GM19328 (cell line): Measurements from ENCODE around the gene ALPP.
"Not testable (repeated sequence)": the region's sequence is repeated elsewhere in the genome, so short reads cannot be mapped to it uniquely, and the experiment has no call there.

ENCODE experiments used
- ATAC-seq: cut with Tn5 transposase; IDR thresholded peaks from one replicate; pipeline ENCODE4 v1.9.1; 2021; ENCODE audit warnings: mild to moderate bottlenecking, moderate library complexity; ENCODE audit not compliant: unreplicated experiment

The ALPP gene

DNA sequence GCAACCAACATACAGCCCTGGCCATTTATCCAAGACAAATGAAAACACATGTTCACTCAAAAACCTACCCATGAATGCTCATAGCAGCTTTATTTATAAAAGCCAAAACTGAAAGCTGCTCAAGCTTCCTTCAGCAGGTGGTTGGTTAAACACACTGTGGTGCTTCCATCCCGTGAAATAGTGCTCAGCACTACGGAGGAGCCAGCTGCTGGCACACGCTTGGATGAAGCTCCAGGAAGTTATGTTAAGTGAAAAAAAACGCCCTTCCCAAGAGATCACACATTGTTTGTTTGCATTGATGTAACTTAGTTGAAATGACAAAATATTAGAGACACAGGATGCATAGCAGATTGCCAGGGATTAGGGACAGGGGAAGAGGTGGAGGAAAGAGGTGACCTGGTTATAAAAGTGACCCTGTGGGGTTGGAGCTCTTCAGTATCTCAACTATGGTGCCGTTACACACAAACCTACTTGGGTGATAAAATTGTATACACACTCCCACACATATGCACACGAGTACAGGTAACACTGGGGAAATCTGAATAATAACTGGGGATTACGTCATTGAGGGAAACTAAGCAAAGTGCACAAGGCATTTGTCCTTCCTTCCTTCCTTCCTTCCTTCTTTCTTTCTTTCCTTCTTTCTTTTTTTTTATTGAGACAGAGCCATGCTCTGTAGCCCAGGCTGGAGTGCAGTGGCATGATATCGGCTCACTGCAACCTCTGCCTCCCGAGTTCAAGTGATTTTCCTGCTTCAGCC, 21.9 kb downstream of the ALPP start:
- no peak for ATAC-seq

DNA sequence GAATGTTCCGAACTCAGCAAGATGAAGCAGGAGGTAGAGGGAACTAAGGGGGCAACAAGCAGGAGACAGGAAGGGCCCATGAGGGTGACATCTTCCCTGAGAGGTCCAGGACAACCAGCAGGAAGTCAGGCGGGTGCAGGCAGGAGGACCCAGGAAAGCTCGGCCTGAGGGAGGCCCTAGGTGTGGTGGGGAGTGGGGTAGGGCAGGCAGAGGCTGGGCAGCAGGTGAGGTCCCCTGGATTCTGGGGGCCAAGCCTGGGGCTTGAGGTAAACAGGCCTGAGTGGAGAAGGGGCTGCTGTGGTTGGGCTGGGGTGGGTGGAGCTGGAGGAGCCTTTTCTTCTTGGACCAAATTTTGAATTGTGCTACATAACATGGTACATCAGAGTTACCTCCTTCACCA, 24.0 kb downstream of the ALPP start:
- ATAC-seq, result no peak

GRCh38 chr2:232405943-232406510, 27.5 kb downstream of the ALPP start:
- no peak for ATAC-seq

- no peak for ATAC-seq
These were observed 28.2 kb downstream of the ALPP start, which contains the start of gene ALPG for GRCh38 chr2:232406556-232407310. TSS of gene ALPG (plus strand) at chr2:232406844. CDS start at chr2:232406895, 51 bp downstream.

- not testable (repeated sequence) for ATAC-seq
These were observed 29.0 kb downstream of the ALPP start for GRCh38 chr2:232407428-232408150.

GRCh38 chr2:232408269-232408668, 29.7 kb downstream of the ALPP start:
- ATAC-seq, result not testable (repeated sequence)

GRCh38 chr2:232409617-232410016, 31.1 kb downstream of the ALPP start:
- not testable (repeated sequence) for ATAC-seq

DNA sequence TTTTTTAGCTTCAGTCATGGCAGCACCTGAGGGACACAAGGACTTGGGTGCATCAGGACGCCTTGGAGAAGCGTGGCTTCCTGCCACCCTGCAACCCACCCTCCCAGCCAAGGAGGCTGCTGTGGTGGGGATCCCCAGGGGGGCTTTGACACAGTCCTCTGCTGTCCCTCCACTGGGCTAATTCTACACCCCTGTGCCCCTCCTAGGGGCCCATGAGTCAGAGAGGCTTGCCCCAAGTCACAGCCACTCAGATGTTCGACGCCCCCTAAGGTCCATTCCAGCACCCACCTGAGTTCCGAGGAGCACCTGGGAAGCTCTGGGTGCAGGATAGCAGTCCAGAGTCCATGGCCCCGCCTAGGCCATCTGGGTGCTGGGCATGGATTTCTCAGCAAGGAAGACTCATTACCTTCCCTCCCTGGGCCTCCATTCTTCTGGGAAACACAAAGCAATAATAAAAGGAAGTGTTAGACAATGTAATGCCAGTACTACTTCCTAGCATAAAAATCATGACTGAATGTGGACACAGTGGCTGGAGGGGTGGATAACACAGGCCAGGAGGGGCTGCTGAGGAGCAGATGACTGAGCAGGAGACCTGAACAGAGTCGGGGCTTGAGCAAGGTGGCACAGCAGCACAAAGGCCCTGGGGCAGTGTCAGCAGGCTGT, 31.8 kb downstream of the ALPP start:
- no peak for ATAC-seq

DNA sequence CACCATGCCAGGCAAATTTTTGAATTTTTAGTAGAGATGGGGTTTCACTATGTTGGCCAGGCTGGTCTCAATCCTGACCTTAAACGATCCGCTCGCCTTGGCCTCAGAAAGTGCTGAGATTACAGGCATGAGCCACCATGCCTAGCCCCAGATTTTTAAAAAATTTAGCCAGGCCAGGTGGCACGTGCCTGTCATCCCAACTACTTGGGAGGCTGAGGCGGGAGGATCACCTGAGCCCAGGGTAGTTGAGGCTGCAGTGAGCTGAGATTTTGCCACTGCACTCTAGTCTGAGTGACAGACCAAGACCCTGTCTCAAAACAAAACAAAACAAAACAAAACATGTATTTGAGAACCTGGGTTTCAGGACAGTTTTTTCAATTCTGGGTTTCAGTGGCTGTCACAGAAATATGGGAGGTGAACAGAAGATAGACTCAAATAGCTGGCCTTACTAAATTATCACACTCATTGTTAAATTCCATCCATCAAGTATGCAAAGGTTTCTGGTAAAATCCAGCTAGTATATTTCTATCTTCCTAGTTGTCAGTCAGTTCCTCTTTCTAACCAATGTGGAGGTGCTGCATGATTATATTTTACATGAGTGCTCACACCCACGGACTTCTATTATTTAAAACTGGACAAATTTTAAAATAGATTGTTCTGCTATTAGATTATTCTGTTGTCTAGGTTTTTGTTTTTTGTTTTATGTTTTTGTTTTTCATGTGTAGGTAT, 33.5 kb downstream of the ALPP start:
- ATAC-seq, result no peak

GRCh38 chr2:232412986-232413385, 34.4 kb downstream of the ALPP start:
- no peak for ATAC-seq

DNA sequence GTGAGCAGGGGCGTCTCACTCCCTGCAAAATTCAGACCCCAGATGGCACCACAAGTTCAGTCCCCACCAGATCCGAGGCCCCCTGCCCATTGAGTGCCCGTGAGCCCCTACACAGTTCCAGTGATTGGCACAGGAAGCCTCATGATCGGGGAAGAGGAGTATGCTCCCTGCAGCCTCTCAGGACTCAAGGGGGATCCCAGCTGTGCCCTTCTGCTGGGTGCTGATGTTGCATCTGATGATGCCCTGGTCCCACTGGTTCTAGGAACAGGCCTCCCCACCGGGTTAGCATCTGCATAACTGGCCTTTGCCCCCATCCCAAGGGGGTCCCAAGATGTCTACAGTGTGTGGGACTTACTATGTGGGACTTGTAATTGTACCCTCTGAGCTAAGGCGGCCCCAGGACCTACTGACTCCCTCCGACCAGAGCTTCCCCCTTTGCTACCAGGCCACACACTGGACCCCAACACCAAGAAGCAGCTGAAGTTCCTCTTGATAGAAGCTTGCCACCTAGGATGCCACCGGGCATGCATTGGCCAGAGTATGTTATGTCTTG, 36.7 kb downstream of the ALPP start:
- no peak for ATAC-seq

DNA sequence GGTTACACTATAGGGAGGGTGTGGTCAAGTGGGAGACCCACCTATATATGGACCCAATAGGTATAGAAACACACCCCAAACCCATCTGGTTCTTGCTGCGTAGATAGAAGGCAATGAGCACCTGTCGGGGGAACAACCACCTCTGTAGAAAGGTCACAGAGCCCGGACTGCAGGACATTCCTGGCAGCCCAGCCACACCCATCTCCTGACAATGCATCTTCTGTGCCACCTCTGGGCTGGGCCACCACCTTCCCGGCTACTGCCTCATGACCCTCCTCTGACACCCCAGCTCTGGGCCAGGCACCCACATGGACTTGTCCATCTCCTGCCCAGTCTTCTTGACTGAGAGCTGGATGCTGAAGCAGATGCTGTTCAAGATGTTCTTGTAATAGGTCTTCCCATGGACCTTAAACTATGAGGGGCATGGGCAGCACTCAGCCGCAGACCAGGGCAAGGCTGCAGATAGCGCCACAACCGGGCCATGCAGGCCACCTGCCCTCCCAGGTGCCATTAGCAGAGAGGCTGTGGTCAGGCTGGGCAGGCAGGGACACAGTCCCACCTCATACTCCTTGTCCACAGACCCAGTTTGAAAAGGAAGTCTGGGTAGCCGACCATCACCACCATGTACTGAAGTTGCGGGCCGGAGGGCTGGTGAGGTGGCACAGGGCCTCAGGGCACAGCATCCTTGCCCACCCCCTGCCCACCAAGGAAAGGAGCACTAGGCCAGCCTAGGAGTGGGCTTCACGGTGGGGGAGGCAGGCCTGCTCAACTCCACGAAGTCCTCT, 37.4 kb downstream of the ALPP start:
- no peak for ATAC-seq

DNA sequence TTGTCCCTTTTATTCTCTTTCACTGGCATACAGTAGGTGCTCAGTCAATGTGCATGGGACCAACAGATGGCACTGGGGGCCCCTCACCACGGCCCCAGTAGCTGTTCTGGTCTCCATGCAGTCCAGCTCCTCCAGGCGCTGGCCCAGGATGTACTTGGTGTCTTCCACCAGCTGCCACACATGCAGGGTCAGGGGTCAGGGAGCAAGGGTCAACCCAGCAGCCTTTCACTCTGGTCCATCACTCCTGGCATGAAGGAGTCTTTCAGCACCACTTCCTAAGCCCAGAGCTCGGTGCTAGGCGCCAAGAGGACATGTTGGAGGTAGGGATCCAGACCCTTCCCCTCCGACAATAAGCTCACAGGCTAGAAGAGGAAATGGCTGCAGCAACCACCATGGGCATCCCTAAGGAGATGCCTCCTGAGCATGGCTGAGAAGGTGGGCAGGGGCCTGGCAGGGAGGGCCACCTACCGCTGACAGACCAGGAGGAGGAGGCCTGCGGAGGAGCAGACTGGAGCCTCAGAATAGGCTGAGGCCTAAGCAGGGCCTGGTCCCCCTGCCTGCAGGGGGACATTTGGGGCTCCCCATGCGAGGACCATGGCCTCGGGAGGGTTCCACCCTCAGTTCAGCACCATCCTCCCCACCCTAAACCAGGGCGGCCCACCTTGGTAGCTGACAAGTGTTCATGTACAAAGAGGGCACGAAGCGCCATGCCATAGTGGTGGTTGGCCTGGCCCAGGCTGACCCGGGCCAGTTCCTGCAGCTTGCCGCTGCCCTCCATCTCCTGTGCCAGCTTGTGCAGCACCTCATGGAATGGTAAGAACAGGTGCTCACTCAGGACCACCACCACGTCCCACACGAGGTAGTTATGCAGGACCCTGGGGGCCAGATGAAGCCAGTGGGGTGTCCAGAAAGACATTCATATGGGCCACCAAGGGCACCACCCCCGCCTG, 38.2 kb downstream of the ALPP start:
- no peak for ATAC-seq

- no peak for ATAC-seq
These were observed 38.9 kb downstream of the ALPP start for GRCh38 chr2:232417489-232417888.

DNA sequence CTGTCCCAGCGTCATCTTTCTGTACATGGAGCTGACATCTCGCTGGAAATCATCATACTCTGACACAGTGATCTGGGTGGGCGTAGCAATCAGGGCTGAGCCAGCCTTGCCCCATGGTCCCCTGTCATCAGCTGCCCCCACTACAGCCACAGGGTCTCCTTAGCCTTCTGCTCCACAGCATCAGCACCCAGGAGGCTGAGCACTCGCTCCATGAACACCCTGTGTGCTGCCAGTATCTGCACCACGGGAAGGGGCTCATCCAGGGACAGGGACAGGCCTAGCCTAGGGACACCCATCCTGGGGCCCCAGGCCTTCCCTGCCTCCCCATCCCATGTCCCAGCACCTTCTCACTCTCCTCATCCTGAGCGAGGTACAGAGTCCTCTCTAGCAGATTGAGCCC, 39.5 kb downstream of the ALPP start:
- no peak for ATAC-seq

- ATAC-seq, result no peak
These were observed 40.1 kb downstream of the ALPP start for GRCh38 chr2:232418466-232419244.
